ENCODE measurements around the gene KIF17.

- TF ChIP-seq POLR2A (IDR thresholded peaks at IDR 0.05) (no peak), CTCF (IDR thresholded peaks at IDR 0.05) (no peak), POLR2AphosphoS5 (IDR thresholded peaks at IDR 0.05) (no peak)
These were observed 33.2 kb downstream of the KIF17 start for GRCh38 chr1:20684651-20685050.
